Ovary (tissue), 3 donors: ENCODE measurements around the gene MYOM1.

ENCODE experiments used
- EP300 ChIP-seq: sonication (generic); formaldehyde crosslinking; IDR thresholded peaks from one replicate; pipeline ENCODE4 v1.6.1; 2017; ENCODE audit warnings: antibody characterized with exemption
- POLR2A ChIP-seq: fragments of 450-650 bp; IDR thresholded peaks from one replicate; pipeline ENCODE4 v1.6.1; 2017; ENCODE audit warnings: antibody characterized with exemption, mild to moderate bottlenecking, moderate library complexity
- TF ChIP-seq, protein P1 (sequence below), 3 donors: fragments of 450-650 bp in 2 of 3; fragments of 200-600 bp in 1 of 3; IDR thresholded peaks; one replicate each; pipeline versions ENCODE4 v1.5.1 to v1.8.0; 2016 to 2022; ENCODE audit warnings: antibody characterized with exemption in 3 of 3, mild to moderate bottlenecking in 1 of 3
- donor health status: DM: no; HTN: no; CAD: no.

DNA sequence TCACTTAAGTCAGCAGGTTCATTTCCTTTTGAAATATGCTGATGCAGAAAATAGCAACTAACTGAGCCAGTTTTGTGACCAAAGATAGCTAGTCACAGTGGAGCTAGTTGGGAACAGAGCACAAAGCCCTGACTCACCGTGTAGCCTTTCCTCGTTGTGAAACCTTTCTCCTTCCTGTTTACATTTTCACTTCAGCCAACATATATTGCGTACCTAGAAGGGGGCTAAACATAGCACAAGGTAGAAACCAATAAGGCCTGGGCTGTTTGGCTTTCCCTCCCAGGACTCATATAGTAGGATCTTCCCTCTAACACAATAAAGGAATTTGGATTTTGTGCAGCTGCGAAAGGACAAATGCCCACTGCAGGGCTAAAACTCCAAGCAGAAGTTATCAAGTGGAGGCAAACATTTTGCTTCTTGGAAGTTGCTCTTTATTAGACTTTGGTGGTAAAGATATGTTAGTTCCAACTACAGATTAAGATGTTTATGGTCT is 182.3 kb downstream of the MYOM1 start:
- TF ChIP-seq, protein P1, sequence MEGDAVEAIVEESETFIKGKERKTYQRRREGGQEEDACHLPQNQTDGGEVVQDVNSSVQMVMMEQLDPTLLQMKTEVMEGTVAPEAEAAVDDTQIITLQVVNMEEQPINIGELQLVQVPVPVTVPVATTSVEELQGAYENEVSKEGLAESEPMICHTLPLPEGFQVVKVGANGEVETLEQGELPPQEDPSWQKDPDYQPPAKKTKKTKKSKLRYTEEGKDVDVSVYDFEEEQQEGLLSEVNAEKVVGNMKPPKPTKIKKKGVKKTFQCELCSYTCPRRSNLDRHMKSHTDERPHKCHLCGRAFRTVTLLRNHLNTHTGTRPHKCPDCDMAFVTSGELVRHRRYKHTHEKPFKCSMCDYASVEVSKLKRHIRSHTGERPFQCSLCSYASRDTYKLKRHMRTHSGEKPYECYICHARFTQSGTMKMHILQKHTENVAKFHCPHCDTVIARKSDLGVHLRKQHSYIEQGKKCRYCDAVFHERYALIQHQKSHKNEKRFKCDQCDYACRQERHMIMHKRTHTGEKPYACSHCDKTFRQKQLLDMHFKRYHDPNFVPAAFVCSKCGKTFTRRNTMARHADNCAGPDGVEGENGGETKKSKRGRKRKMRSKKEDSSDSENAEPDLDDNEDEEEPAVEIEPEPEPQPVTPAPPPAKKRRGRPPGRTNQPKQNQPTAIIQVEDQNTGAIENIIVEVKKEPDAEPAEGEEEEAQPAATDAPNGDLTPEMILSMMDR (IDR thresholded peaks at IDR 0.05), result no peak
- TF ChIP-seq POLR2A, result no peak
- no peak for TF ChIP-seq EP300
